NCI-H2107 treated with DMSO at 0.1 percent for 48 hours (cell line): Measurements from ENCODE around the gene CCDC187.
"Not testable (repeated sequence)": the region's sequence is repeated elsewhere in the genome, so short reads cannot be mapped to it uniquely, and the experiment has no call there.

ENCODE experiments used
- DNase-seq: peaks from one replicate; lab custom pipeline; 2025; ENCODE audit not compliant: unreplicated experiment; lab: John Stamatoyannopoulos, UW

CCDC187 gene

GRCh38 chr9:136303825-136304416, at the start of gene CCDC187:
Gene CCDC187, minus strand, starts transcription at chr9:136304094. Its CDS starts 264 bp downstream, at chr9:136303830.
- DNase-seq = no peak

GRCh38 chr9:136353088-136353487, 49.2 kb upstream of the CCDC187 start:
- DNase-seq = no peak

GRCh38 chr9:136352682-136353081, 48.8 kb upstream of the CCDC187 start:
- DNase-seq = peak; percentile 43

- not testable (repeated sequence) for DNase-seq
Observed at GRCh38 chr9:136351868-136352267, 48.0 kb upstream of the CCDC187 start.

DNA sequence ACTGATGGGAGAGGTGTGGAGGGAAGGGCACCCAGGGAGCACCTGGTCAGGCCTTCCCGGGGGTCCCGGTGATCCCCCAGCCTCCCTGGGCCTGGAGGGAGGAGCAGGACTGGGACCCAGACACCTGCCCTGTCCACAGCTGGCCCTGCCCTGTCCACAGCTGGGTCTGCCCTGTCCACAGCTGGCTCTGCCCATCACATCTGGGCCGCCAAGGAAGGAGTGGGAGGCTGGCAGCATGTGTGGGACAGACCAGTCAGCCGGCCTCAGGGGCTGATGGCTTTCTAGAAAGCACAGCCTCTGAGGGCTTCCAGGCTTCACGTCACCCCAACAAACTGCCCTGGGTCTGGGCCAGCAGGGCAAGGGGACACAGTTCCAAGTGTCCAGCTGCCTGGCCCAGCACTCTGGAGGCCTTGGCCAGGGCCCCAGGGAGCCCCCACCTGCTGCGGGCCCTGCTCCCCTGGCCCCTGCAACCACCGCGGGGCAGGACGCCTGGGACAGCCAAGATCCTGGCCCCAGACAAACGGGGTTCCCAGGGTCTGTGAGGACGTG, 47.4 kb upstream of the CCDC187 start:
- DNase-seq = no peak

DNA sequence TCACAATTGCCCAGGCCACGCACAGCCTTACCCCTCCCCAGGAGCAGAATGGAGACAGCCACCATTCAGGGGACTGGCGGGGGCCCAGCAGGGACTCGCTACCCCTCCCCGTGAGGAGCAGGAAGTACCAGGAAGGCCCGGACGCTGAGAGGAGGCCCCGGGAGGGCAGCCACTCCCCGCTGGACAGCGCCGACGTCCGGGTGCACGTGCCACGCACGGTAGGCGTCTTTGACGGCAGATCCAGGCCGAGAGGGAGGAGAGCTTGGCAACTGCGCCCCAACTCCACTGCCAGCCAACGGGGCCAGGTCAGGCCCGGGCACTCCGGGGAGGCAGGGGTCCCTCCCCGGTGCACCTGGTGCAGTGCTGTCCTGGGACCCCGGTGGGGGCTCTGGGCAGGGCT, 45.7 kb upstream of the CCDC187 start:
- no peak for DNase-seq

DNA sequence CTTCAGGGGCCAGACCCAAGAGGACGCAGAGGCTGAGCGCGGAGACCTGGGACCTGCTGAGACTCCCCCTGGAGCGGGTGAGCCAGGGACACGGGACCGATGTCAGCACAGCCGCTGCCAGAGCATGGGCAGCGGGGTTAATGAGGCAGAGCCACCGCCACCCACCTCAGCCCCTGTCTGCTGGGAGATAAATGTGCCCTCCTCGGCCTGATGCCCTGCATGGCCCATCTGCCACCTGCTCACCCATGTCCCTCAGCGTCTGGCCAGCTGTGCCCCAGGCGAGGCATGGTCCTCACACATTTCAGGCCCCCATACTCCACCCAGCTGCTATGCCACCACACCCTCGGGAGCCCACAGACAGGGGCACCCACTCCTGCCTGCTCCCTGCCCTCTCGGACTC, 44.8 kb upstream of the CCDC187 start:
- no peak for DNase-seq

DNA sequence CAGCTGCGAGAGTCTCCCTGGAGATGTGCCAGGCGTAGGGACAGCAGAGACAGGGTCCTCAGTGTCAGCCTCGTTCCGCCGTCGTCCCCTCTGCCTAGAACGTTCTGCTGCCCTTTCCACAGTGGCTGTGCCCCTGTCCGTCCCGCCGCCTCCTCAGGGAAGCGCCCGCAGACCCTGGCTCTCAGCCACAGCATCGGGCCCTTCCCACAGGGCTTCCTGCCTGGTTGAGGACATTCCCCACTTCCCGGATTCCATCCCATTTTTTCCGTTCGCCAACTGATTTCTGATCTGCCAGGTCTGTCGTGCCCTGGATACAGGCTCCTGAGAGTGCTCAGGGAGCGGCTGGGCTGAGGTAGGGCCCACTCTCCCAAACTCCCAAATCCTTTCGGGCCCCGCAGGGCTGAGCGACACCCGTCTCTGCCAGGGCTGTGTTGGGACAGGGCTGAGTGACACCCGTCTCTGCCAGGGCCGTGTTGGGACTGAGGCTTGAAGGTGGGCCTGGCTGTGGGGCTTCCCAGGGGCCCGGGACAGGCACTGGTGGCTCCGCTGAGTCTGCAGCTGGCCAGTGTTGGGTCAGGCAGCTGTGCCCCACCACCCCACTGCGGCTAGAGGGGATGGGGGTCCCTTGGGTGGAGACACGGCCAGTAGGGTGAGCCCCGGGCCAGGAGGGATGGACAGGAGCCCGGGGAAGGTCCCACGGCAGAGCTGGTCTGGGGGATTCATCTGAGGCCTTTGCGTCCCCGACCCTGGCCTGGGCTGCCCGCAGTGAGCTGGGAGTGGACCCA, 43.8 kb upstream of the CCDC187 start:
- no peak for DNase-seq

GRCh38 chr9:136346927-136347465, 43.1 kb upstream of the CCDC187 start:
- no peak for DNase-seq

GRCh38 chr9:136346157-136346481, 42.2 kb upstream of the CCDC187 start:
- no peak for DNase-seq

GRCh38 chr9:136345281-136346156, 41.6 kb upstream of the CCDC187 start:
- no peak for DNase-seq

DNA sequence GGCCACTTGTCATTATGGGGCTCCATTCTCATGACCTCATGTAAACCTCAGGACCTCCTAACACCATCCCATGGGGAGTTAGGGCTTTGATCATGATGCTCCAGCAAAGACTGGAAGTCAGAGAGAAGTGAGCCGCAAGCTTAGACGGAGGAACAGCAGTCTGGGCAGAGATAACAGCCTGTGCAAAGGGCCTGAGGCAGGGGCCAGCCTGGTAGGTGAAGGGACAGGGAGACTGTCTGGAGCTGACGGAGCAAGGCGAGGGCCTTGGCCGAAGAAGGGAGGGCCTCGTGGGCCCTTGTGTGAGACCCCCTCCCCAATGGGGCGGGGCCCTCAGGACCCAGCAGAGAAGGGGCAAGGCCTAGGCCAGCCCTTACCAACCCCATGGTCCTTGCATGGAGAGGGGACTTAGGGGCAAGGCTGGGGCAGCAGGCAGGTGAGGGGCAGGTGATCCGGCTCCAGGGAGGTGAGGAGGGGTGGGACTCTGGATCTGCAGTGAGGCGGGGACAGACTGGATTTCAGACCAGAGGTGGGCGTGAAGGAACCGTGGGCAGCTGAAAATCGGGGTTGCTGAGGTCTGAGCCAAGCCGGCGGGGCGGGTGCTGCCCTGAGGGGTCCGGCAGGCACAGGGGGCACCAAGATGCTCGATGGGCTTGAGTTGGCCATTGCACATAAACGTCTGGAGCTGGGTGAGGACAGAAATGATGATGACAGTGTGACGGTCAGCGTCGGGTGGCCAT, 40.8 kb upstream of the CCDC187 start:
- DNase-seq = no peak

DNA sequence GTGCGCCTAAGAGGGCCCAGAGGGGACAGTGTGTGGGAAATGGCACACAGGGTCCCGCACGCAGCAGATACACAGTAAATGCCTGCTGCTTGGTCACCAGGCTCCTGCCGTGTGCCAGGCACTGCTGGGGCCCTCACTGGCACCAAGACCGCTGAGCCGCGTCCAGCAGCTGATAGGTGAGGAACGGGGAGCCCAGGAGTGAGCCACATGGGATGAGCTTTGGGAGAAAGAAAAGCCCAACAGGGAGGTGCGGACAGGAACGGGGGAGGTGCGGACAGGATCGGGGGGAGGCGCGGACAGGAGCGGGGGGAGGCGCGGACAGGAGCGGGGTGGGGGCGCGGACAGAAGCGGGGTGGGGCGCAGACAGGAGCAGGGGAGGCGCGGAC, 40.0 kb upstream of the CCDC187 start:
- no peak for DNase-seq

DNA sequence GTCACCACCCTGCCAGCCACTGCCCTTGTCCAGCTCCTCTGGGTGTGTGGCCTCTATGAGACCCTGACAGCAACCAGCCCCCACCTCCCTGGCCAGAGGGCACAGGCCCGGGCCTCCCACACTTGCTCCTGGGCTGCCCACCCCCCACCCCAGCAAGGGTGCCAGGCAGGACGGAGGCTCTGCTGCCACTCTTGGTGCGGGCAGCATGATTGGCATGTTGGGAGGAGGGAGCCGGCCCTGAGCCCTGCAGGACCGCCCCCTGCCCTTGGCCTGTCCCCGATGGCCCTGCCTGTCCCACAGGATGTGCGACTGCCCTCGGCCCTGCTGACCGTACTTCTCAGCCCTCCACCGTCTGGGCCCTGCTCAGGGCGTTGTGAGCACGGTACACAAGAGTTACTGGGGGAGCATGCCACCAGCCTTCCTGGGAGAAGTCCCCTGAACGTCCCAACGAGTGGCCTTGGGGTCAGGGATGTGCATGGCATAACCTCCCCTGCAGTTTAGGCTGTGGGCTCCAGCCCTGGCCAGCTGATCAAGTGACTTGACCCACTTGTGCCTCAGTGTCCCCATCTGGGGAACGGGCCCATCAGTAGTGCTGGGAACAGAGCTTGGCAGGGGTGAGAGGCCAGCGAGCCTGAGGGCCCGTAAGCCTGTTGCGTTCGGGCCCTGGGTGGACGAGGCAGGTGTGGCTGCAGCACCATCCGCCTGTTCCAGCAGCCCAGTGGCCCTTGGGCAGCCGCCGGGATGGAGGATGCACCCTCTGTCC, 39.4 kb upstream of the CCDC187 start:
- DNase-seq = no peak

DNA sequence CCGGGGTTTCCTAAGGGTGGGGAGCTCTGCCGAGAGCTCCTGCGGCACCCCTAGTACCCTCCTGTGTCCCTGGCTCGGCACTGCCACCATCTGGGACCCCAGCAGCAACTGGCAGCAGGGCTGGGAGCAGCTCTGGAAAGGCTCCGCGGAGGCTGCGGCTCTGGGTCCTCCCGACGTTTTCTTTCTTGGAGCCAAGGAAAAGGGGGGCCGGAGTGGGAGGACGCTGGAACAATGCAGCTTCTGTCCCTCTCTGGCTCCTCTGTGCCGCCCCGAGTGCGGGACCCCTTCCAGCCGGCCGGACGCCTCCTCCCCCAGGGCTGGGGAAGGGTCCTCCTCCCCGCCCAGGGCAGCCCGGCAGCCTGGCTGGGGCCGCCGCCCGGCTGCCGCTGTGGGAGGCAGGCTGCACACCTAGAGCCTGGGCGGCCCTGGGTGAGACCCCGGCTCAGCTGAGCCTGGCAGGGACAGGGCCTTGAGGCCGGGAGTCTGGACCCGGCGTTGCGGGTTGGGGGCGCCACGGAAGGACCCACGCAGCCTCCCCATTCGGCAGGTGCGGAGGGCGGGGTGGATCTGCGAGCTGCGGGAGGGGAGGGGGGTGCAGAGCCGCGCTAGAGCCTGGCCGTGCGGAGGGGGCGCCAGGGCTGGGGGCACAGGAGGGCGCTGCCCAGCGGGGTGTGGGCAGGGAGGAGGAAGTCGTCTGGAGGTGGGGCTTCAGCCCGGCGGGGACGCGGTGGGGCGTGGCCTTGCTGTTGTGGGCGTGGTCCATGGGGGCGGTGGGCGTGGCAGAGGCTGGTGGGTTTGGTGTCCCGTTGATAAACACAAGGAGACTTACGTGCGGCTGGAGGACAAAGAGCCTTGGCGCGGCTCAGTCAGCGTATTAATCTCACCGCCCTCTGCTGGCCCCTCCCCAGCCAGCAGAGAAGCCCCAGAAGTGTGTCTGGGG, 38.6 kb upstream of the CCDC187 start:
- no peak for DNase-seq

GRCh38 chr9:136341769-136342168, 37.9 kb upstream of the CCDC187 start:
- no peak for DNase-seq

- no peak for DNase-seq
Observed at GRCh38 chr9:136341042-136341655, 37.3 kb upstream of the CCDC187 start.

DNA sequence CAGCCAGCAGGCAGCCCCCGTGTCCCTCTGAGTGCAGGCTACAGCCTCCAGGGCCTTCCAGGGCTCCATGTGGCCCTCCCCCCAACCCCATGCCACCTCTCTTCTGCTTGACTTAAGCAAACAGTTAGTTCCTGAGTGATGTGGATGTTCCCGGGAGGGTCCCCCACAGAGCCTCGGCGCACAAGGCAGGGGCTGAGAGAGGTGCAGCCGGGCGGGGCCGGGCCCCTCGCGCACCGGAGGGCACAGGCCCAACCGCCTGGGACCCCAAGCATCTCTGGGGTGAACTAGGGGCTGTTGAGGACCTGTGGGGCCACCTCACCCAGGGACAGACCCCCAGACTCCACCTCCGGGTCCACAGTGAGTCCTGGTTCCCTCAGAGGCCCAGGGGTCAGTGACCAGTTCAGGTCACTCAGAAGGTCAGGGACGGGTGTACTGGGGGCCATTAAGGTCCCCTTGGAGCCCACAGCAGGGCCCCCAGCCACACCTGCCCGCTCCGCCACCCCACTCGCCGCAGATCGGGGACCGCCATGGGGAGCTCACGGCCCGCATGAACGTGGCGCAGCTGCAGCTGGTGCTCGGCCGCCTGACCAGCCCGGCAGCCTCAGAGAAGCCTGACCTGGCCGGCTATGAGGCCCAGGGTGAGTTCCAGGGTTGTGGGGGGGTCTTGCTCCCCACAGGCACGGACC, 36.6 kb upstream of the CCDC187 start:
- DNase-seq = no peak
